ENCODE results near the gene ANO9.

ANO9 gene

DNA sequence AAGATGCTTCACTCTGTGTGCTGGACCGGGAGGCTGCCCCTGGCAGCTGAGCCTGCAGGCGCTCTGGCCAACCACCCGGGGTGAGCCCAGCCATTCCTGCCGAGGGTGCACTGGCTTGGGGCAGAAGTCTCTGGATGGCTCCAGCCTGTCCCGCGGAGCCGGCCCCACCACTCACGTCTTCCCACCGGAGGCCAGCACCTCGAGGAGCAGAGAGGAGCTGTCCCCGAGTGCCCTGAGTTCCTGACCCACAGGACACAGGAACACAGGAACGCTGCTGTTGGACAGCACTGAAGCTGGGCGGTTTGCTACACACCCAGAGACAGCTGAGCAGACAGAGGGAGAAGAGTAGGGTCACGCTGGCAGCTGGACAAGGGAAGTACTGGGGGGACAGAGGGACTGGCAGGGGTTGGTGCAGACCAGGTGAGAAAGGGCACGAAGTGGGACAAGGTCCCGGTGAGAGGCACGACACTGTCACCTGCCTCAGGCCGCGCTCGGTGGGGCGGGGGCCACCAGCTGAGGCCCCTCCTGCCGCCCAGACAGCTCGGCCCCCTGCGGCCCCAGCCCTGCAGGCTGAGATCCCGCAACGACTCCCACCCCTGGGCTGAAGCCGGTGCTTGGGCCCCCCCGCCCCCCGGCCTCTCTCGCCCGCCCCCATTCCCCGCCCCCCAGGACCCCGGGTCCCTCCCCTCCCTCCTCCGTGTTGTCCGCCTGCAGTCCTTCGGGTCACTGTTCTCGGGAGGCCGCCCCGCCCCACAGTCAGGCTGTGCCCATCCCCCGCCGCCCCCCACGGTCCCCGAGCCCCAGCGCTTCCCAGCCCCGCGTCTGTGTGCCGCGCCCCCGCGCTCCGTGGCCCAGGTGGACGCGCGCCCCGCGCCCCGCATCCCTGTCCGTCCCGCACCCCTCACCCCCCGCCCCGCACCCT lies 73.1 kb downstream of the ANO9 start:
- no peak for DNase-seq

DNA sequence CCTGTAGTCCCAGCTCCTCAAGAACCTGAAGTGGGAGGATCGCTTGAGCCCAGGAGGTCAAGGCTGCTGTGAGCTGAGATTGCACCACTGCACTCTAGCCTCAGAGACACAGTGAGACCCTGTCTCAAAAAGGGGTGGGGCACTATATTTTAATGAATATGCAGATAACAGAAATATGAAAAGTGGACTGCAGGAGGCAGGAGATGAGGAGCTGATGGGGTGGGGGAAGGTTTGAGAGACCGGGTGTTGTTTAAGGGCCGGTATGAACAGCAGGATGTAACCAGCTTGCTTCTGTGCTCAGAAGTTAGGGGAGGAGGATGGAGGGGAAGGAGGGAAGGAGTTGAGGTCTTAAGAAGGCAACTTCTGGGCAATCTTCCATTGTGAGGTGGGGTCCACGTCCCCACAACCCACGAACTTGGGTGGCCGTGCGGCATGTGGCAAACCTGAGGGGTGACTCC lies 73.8 kb downstream of the ANO9 start:
- no peak for DNase-seq
